HCT116 (cell line): Measurements from ENCODE around the gene CDH13. TPM values are rescaled to one million over a fixed set of nuclear protein-coding genes. Genes with fewer than 3 reads are reported as not detected.

Experiments used
- ATAC-seq: fragments of 200-7000 bp; cut with Tn5 transposase; 2 replicates; pipeline ENCODE4 v1.9.1; 2020; ENCODE audit warnings: mild to moderate bottlenecking, moderate library complexity
- BruUV-seq: library from RNA; stranded (reverse); fragments of 400-500 nt; replicated peaks from 2 replicates; lab custom pipeline; 2021; lab: Mats Ljungman, UMichigan
- CTCF ChIA-PET: fragments of 300-600 bp; sonication (Branson Sonifier 250); formaldehyde crosslinking; loops from one replicate; lab custom pipeline; 2021; ENCODE audit warnings: antibody characterized with exemption; lab: Charles Lee
- POLR2A ChIA-PET: fragments of 300-600, 350-600 bp; sonication (Branson Sonifier 250); formaldehyde crosslinking; loops from one replicate; lab custom pipeline; 2021; ENCODE audit warnings: antibody characterized with exemption; lab: Charles Lee
- RAD21 ChIA-PET, 2 experiments: fragments of 300-600 bp; sonication (Branson Sonifier 250); formaldehyde crosslinking; loops; one replicate each; lab custom pipeline; 2023; ENCODE audit warnings: low total read pairs in 2 of 2; ENCODE audit not compliant: uncharacterized antibody in 2 of 2, unreplicated experiment in 2 of 2, low non-redundant PET in 1 of 2; lab: Charles Lee
- DNase-seq: peaks from one replicate; pipeline ENCODE4 v3.0.0-alpha.2; 2010; ENCODE audit warnings: low read depth, low spot score
- H2AFZ ChIP-seq: fragments of 200-600 bp; shearing (Covaris generic), sonication (generic); 2 replicates; pipeline ENCODE4 v1.6.1; 2017; ENCODE audit warnings: low read depth, mixed run types, mixed read lengths, antibody characterized with exemption, low read length; ENCODE audit not compliant: poor library complexity, severe bottlenecking
- H3K27ac ChIP-seq: 2 replicates; pipeline ENCODE4 v1.5.1; 2012; ENCODE audit warnings: low read depth, low read length
- H3K27me3 ChIP-seq: fragments of 200-600 bp; sonication (generic); 2 replicates; pipeline ENCODE4 v1.6.1; 2016; ENCODE audit warnings: mixed run types, low read length, mixed read lengths; ENCODE audit not compliant: insufficient read depth
- H3K36me3 ChIP-seq, 2 experiments: fragments of 200-500 bp in 1 of 2; fragments of 200-600 bp in 1 of 2; sonication (Bioruptor generic) in 1 of 2; sonication (generic) in 1 of 2; 2 replicates each; pipeline versions ENCODE4 v1.5.1 to v1.6.1; 2014 to 2016; ENCODE audit warnings: low read length in 2 of 2, inconsistent platforms in 1 of 2, mixed read lengths in 1 of 2, mixed run types in 1 of 2; ENCODE audit not compliant: insufficient read depth in 2 of 2, control insufficient read depth in 1 of 2
- H3K4me1 ChIP-seq, 2 experiments: fragments of 200-600 bp in 1 of 2; sonication (generic) in 1 of 2; 2 replicates each; pipeline versions ENCODE4 v1.5.1 to v1.6.1; 2012 to 2017; ENCODE audit warnings: low read length in 2 of 2, inconsistent platforms in 1 of 2, mild to moderate bottlenecking in 1 of 2, mixed read lengths in 1 of 2, mixed run types in 1 of 2, moderate library complexity in 1 of 2; ENCODE audit not compliant: insufficient read depth in 2 of 2, control insufficient read depth in 1 of 2
- H3K4me2 ChIP-seq: fragments of 200-600 bp; sonication (generic); 2 replicates; pipeline ENCODE4 v1.6.1; 2017; ENCODE audit warnings: mixed run types, low read length, mixed read lengths
- H3K4me3 ChIP-seq, 2 experiments: fragments of 200-600 bp in 1 of 2; sonication (generic) in 1 of 2; replicated peaks in 1 of 2; 2 replicates each; pipeline ENCODE4 v1.5.1; 2011 to 2016; ENCODE audit warnings: low read length in 2 of 2, control low read depth in 1 of 2, low read depth in 1 of 2, mild to moderate bottlenecking in 1 of 2, mixed read lengths in 1 of 2, mixed run types in 1 of 2
- H3K79me2 ChIP-seq: fragments of 200-600 bp; sonication (generic); 2 replicates; pipeline ENCODE4 v1.6.1; 2017; ENCODE audit warnings: mild to moderate bottlenecking, mixed run types, low read length, moderate library complexity, mixed read lengths; ENCODE audit not compliant: insufficient read depth
- H3K9ac ChIP-seq: fragments of 200-600 bp; sonication (generic); 2 replicates; pipeline ENCODE4 v1.6.1; 2016; ENCODE audit warnings: low read length, mixed read lengths
- H3K9me2 ChIP-seq: fragments of 200-600 bp; sonication (generic), shearing (Covaris generic); 2 replicates; pipeline ENCODE4 v1.6.1; 2017; ENCODE audit warnings: mixed run types, mild to moderate bottlenecking, moderate library complexity; ENCODE audit not compliant: insufficient read depth
- H3K9me3 ChIP-seq, 2 experiments: fragments of 200-500 bp in 1 of 2; fragments of 200-600 bp in 1 of 2; sonication (Bioruptor generic) in 1 of 2; sonication (generic) in 1 of 2; 2 replicates each; pipeline ENCODE4 v1.6.1; 2014 to 2017; ENCODE audit warnings: low read length in 2 of 2, mixed read lengths in 2 of 2, inconsistent platforms in 1 of 2, low read depth in 1 of 2, mild to moderate bottlenecking in 1 of 2, mixed run types in 1 of 2, moderate library complexity in 1 of 2; ENCODE audit not compliant: control insufficient read depth in 1 of 2, insufficient read depth in 1 of 2
- H4K20me1 ChIP-seq: fragments of 200-600 bp; sonication (generic), shearing (Covaris generic); 2 replicates; pipeline ENCODE4 v1.6.1; 2017; ENCODE audit warnings: mixed run types, mild to moderate bottlenecking, moderate library complexity; ENCODE audit not compliant: insufficient read depth
- ATF3 ChIP-seq: IDR thresholded peaks from 2 replicates; pipeline ENCODE4 v1.6.1; 2012
- CBX3 ChIP-seq: IDR thresholded peaks from 2 replicates; pipeline ENCODE4 v1.6.1; 2012; ENCODE audit warnings: low read depth
- CEBPB ChIP-seq: IDR thresholded peaks from 2 replicates; pipeline ENCODE4 v1.6.1; 2012; ENCODE audit warnings: low read depth
- CTCF ChIP-seq, 3 experiments: fragments of 200-600 bp in 1 of 3; sonication (generic) in 1 of 3; IDR thresholded peaks in 2 of 3; conservative IDR thresholded peaks in 1 of 3; 2 replicates each; pipeline ENCODE4 v1.5.1; 2012 to 2017; ENCODE audit warnings: low read depth in 2 of 3, low read length in 2 of 3, antibody characterized with exemption in 1 of 3, borderline replicate concordance in 1 of 3, control low read depth in 1 of 3, mild to moderate bottlenecking in 1 of 3, mixed read lengths in 1 of 3, mixed run types in 1 of 3, moderate library complexity in 1 of 3; ENCODE audit not compliant: insufficient read depth in 1 of 3
- EGR1 ChIP-seq: IDR thresholded peaks from 2 replicates; pipeline ENCODE4 v1.6.1; 2012; ENCODE audit warnings: low read depth
- EZH2phosphoT487 ChIP-seq: fragments of 200-600 bp; IDR thresholded peaks from 2 replicates; pipeline ENCODE4 v1.6.1; 2018; ENCODE audit warnings: antibody characterized with exemption, borderline replicate concordance
- FOSL1 ChIP-seq: IDR thresholded peaks from 2 replicates; pipeline ENCODE4 v1.6.1; 2012; ENCODE audit warnings: low read depth
- JUND ChIP-seq: IDR thresholded peaks from 2 replicates; pipeline ENCODE4 v1.6.1; 2012
- MAX ChIP-seq: IDR thresholded peaks from 2 replicates; pipeline ENCODE4 v1.6.1; 2012
- POLR2A ChIP-seq: IDR thresholded peaks from 2 replicates; pipeline ENCODE4 v1.7.0; 2011; ENCODE audit warnings: borderline replicate concordance; ENCODE audit not compliant: insufficient read depth, insufficient read length; ENCODE audit errors: extremely low read depth
- POLR2AphosphoS5 ChIP-seq: IDR thresholded peaks from 2 replicates; pipeline ENCODE4 v1.6.1; 2011; ENCODE audit warnings: mild to moderate bottlenecking, low read depth, low read length, moderate library complexity
- RAD21 ChIP-seq: IDR thresholded peaks from 2 replicates; pipeline ENCODE4 v1.6.1; 2012; ENCODE audit warnings: low read depth, mild to moderate bottlenecking
- SIN3A ChIP-seq: IDR thresholded peaks from 2 replicates; pipeline ENCODE4 v1.6.1; 2012; ENCODE audit warnings: low read depth
- SP1 ChIP-seq: IDR thresholded peaks from 2 replicates; pipeline ENCODE4 v1.6.1; 2012; ENCODE audit warnings: low read depth
- SRF ChIP-seq: IDR thresholded peaks from 2 replicates; pipeline ENCODE4 v1.6.1; 2012; ENCODE audit warnings: low read depth
- TCF7L2 ChIP-seq: IDR thresholded peaks from 2 replicates; pipeline ENCODE4 v1.7.0; 2011; ENCODE audit warnings: borderline replicate concordance, inconsistent platforms; ENCODE audit not compliant: insufficient read depth, insufficient read length; ENCODE audit errors: extremely low read depth
- YY1 ChIP-seq: IDR thresholded peaks from 2 replicates; pipeline ENCODE4 v1.6.1; 2011; ENCODE audit warnings: low read length, low read depth, moderate library complexity, mild to moderate bottlenecking; ENCODE audit not compliant: insufficient replicate concordance; ENCODE audit errors: extremely low read depth
- ZFX ChIP-seq: fragments of 450-650 bp; IDR thresholded peaks from 2 replicates; pipeline ENCODE4 v1.6.1; 2017
- ZNF274 ChIP-seq: fragments of 200-500 bp; sonication (Bioruptor generic); IDR thresholded peaks from 2 replicates; pipeline ENCODE4 v1.6.1; 2014; ENCODE audit warnings: mild to moderate bottlenecking, low read depth, low read length, inconsistent platforms
- intact Hi-C: fragments of 100-400 bp; cut with micrococcal nuclease; formaldehyde crosslinking; loops from 2 replicates; pipeline ENCODE4 v1.10.0; 2022
- total RNA-seq: library from RNA; stranded (reverse); gene quantifications from one replicate; pipeline ENCODE4 v1.2.1, GENCODE V29; 2021; ENCODE audit not compliant: unreplicated experiment

The CDH13 gene
- total RNA-seq, 1 experiment from 2014 or later: not detected

GRCh38 chr16:82728901-82729300 is 102.1 kb downstream of the CDH13 start:
- H3K36me3 ChIP-seq: no peaks in the 10 kb centered on the region
- no peaks in the 10 kb centered on the region for H3K4me1 ChIP-seq
- no peak for TF ChIP-seq JUND
- no peak for TF ChIP-seq ZFX
- TF ChIP-seq MAX: no peak
- no peak for TF ChIP-seq SP1
- no peak for TF ChIP-seq CEBPB
- no peak for TF ChIP-seq POLR2AphosphoS5
- TF ChIP-seq EZH2phosphoT487: no peak
- no peak for TF ChIP-seq FOSL1
- TF ChIP-seq SRF: no peak
- TF ChIP-seq YY1: no peak
- no peak for TF ChIP-seq ZNF274
- no peak for TF ChIP-seq CTCF (IDR thresholded peaks at IDR 0.05 in 2 of 3, conservative IDR thresholded peaks at IDR 0.05 in 1 of 3; ENCODE audit: borderline replicate concordance in 1 of 3, insufficient read depth in 1 of 3, low read depth in 2 of 3, low read length in 2 of 3)
- no peak for TF ChIP-seq EGR1
- TF ChIP-seq TCF7L2: no peak
- TF ChIP-seq POLR2A: no peak
- TF ChIP-seq SIN3A: no peak
- TF ChIP-seq CBX3: no peak
- no peak for TF ChIP-seq RAD21
- no peak for TF ChIP-seq ATF3
- H3K9me3 ChIP-seq: peaks cover 0 to 3% of the 10 kb centered on the region in 2 experiments; a peak in 1 of 4 replicates
- ChIA-PET CTCF (no interaction called here), POLR2A (no interaction called here), RAD21 (no interaction called here)
- H3K4me3 ChIP-seq: no peak overlapping the region
- H3K27ac ChIP-seq: no peak overlapping the region
- BruUV-seq: no TSS peak
- H2AFZ ChIP-seq: no peak overlapping the region
- no peak overlapping the region for H3K9ac ChIP-seq
- 0 out of 2 replicates have a peak, but pooled peaks cover 4% of the 10 kb centered on the region for H3K27me3 ChIP-seq
- DNase-seq (no peak), ATAC-seq (no peak)
- H3K79me2 ChIP-seq: no peaks in the 10 kb centered on the region
- intact Hi-C loops: no loop called here
- H3K9me2 ChIP-seq: no peaks in the 10 kb centered on the region
- H4K20me1 ChIP-seq: no peaks in the 10 kb centered on the region
- H3K4me2 ChIP-seq: no peak overlapping the region
